Nasal cavity respiratory epithelium epithelial cell of viscerocranial mucosa (primary cell): ENCODE results near the gene OR56B4. TPM values are rescaled to one million over a fixed set of nuclear protein-coding genes. Genes with fewer than 3 reads are reported as not detected.

Source experiments
- total RNA-seq: library from RNA; depleted of rRNA; stranded (reverse); fragments of >200 nt; gene quantifications from 2 replicates; pipeline ENCODE4 v1.2.3, GENCODE V29; 2014

OR56B4 gene
- total RNA-seq = not detected in 2 replicates

GRCh38 chr11:6107384-6107783 is at the start of gene OR56B4:
OR56B4 (plus strand) TSS chr11:6107684; CDS start chr11:6107779, 95 bp downstream.

Other genes with a start within 250 kb of the OR56B4 start
- not detected in 2 replicates for gene OR52E8, start 250.0 kb upstream of the OR56B4 start, total RNA-seq
- not detected in 2 replicates for gene OR52E4, start 227.1 kb upstream of the OR56B4 start, total RNA-seq
- gene OR52E5, start 214.5 kb upstream of the OR56B4 start, total RNA-seq = not detected in 2 replicates
- gene OR56A3, start 165.4 kb upstream of the OR56B4 start, total RNA-seq = not detected in 2 replicates
- not detected in 2 replicates for gene OR56A5, start 139.2 kb upstream of the OR56B4 start, total RNA-seq
- gene OR52L1, start 120.7 kb upstream of the OR56B4 start, total RNA-seq = not detected in 2 replicates
- gene OR56A4, start 100.7 kb upstream of the OR56B4 start, total RNA-seq = not detected in 2 replicates
- not detected in 2 replicates for gene OR56A1, start 76.9 kb upstream of the OR56B4 start, total RNA-seq
- not detected in 2 replicates for gene OR52B2, start 62.6 kb downstream of the OR56B4 start, total RNA-seq
- gene OR52W1, start 91.5 kb downstream of the OR56B4 start, total RNA-seq = not detected in 2 replicates
- not detected in 2 replicates for gene C11orf42, start 97.9 kb downstream of the OR56B4 start, total RNA-seq
- 8.9 and 15.4 TPM in 2 replicates for gene FHIP1B, start 127.0 kb downstream of the OR56B4 start, total RNA-seq
- 0.07 TPM in 1 of 2 replicates, not detected in the other for gene CNGA4, start 131.4 kb downstream of the OR56B4 start, total RNA-seq
- gene CCKBR, start 152.2 kb downstream of the OR56B4 start, total RNA-seq = not detected in 2 replicates
- 7.0 and 18.5 TPM in 2 replicates for gene CAVIN3, start 212.8 kb downstream of the OR56B4 start, total RNA-seq